HL-60 (cell line): ENCODE data around the gene EID3.

ENCODE experiments used
- DNase-seq, 2 experiments: peaks; one replicate each; pipeline ENCODE4 v3.0.0-alpha.2; 2010 to 2020; ENCODE audit warnings: low read depth in 1 of 2, low spot score in 1 of 2
- H3K27ac ChIP-seq: fragments of 250-450 bp; sonication (Bioruptor Pico); replicated peaks from 2 replicates; pipeline ENCODE4 v1.5.1; 2020; ENCODE audit warnings: mild to moderate bottlenecking, moderate library complexity
- H3K27me3 ChIP-seq: fragments of 250-450 bp; sonication (Bioruptor Pico); 2 replicates; pipeline ENCODE4 v1.5.1; 2021; ENCODE audit warnings: mild to moderate bottlenecking, moderate library complexity; ENCODE audit not compliant: insufficient read depth, poor library complexity, severe bottlenecking
- H3K4me3 ChIP-seq: replicated peaks from 2 replicates; pipeline ENCODE4 v1.5.1; 2011; ENCODE audit warnings: mild to moderate bottlenecking, control low read depth, low read length; ENCODE audit not compliant: insufficient read depth
- CTCF ChIP-seq: IDR thresholded peaks from one replicate; pipeline ENCODE4 v1.5.1; 2011; ENCODE audit warnings: low read length, control low read depth, inconsistent platforms; ENCODE audit not compliant: insufficient read depth
- GABPA ChIP-seq: IDR thresholded peaks from 2 replicates; pipeline ENCODE4 v1.6.1; 2012; ENCODE audit warnings: low read depth
- POLR2AphosphoS5 ChIP-seq: IDR thresholded peaks from 2 replicates; pipeline ENCODE4 v1.6.1; 2012; ENCODE audit warnings: low read depth
- REST ChIP-seq: IDR thresholded peaks from 2 replicates; pipeline ENCODE4 v1.6.1; 2012; ENCODE audit warnings: low read depth; ENCODE audit not compliant: insufficient replicate concordance
- SPI1 ChIP-seq: IDR thresholded peaks from 2 replicates; pipeline ENCODE4 v1.6.1; 2012; ENCODE audit warnings: low read depth, mild to moderate bottlenecking, borderline replicate concordance

Gene EID3

GRCh38 chr12:104288635-104289274 lies 14.8 kb upstream of the EID3 start:
- Histone ChIP-seq H3K4me3 (peak overlapping the region; percentile 80), H3K27ac (peak overlapping the region; percentile 97), H3K27me3 (no peaks in the 10 kb centered on the region)
- peak; percentile 81 to 92 for DNase-seq
- TF ChIP-seq CTCF, result no peak
- peak; percentile 57 for TF ChIP-seq REST
- peak; percentile 57; the same call in 1 of the 2 replicates for TF ChIP-seq SPI1
- peak; percentile 86 for TF ChIP-seq POLR2AphosphoS5
- 0 out of 2 replicates have a peak, but pooled peaks have one; percentile 18 for TF ChIP-seq GABPA

- no peak for TF ChIP-seq POLR2AphosphoS5
- TF ChIP-seq CTCF, result no peak
- no peak for TF ChIP-seq REST
- no peak for TF ChIP-seq GABPA
- TF ChIP-seq SPI1, result no peak
- no peak overlapping the region for H3K27ac ChIP-seq
- no peaks in the 10 kb centered on the region for H3K27me3 ChIP-seq
- H3K4me3 ChIP-seq, result no peak overlapping the region
- no peak for DNase-seq
Measured at GRCh38 chr12:104290320-104290719, 13.2 kb upstream of the EID3 start.

GRCh38 chr12:104290855-104291254 lies 12.7 kb upstream of the EID3 start:
- H3K27ac ChIP-seq, result no peak overlapping the region
- DNase-seq, result no peak
- TF ChIP-seq POLR2AphosphoS5 (no peak), REST (no peak), GABPA (no peak), SPI1 (no peak), CTCF (no peak)
- H3K4me3 ChIP-seq, result no peak overlapping the region
- no peaks in the 10 kb centered on the region for H3K27me3 ChIP-seq
